NCI-H524 (cell line): ENCODE results near the gene ZNF439.
"Not testable (repeated sequence)": the region's sequence is repeated elsewhere in the genome, so short reads cannot be mapped to it uniquely, and the experiment has no call there.

ENCODE experiments used
- DNase-seq, 2 experiments: peaks; one replicate each; lab custom pipeline; 2025; lab: John Stamatoyannopoulos, UW

Gene ZNF439

DNA sequence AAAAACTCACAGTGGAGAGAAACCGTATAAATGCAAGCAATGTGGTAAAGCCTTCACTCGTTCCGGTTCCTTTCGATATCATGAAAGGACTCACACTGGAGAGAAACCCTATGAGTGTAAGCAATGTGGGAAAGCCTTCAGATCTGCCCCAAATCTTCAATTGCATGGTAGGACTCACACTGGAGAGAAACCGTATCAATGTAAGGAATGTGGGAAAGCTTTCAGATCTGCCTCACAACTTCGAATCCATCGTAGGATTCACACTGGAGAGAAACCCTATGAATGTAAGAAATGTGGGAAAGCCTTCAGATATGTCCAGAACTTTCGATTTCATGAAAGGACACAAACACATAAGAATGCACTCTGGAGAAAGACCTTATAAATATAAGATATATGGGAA, 19.7 kb downstream of the ZNF439 start:
- no peak for DNase-seq

DNA sequence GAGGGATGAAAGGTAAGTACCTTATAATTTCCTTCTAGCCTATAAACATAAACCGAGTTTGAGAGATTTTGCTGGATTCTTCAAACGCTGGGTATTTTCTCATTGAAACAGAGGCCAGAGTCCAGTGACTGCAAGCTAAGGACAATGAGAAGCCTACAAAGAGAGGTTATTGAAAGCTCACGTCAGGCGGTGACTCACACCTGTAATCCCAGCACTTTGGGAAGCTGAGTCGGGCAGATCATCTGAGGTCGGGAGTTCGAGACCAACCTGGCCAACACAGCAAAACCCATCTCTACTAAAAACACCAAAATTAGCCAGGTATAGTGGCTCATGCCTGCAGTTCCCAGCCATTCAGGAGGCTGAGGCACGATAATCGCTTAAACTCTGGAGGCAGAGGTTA, 24.1 kb downstream of the ZNF439 start:
- no peak for DNase-seq

DNA sequence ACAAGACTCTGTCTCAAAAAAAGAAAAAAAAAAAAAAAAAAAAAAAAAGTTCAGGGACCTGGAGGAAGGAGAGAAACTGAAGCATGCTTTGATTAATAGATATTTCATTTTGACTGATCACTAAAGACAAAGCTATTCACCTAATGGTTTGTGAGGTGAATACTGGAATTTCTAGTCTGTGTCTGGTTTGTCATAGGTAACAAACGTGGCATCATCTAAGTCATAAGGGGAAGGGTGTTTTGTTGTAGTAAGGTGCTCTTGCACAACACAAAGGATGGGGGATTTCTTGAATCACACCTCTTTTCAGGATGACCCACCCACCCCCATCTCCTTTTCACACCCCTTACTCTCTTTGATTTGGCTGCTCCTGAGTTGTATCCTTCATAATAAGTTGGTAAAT, 25.2 kb downstream of the ZNF439 start:
- DNase-seq: no peak

- DNase-seq: peak in 1 of 2 experiments; percentile 29
Measured at GRCh38 chr19:11879687-11880266, 31.3 kb downstream of the ZNF439 start.

DNA sequence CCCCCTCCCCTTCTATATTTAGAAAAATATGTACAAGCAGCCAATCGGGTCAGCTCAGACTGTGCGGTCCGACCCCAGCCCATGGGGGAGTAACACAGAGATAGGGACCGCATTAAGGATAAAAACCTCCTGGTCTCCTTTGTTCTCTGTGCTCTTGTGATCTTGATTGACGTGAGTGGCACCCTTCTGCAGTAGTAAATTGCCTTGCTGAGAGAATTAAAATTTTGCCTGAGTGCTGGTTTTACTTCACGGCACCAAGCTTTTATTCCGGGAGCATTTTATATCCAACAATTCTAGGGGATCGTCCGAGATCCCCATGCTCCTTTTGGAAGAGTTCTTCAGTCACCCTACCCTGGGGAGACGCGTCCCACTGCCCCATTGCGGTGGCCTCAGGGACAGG, 32.1 kb downstream of the ZNF439 start:
- no peak for DNase-seq

- DNase-seq: peak; percentile 64 to 77
Measured at GRCh38 chr19:11881151-11881800, 32.8 kb downstream of the ZNF439 start.

DNA sequence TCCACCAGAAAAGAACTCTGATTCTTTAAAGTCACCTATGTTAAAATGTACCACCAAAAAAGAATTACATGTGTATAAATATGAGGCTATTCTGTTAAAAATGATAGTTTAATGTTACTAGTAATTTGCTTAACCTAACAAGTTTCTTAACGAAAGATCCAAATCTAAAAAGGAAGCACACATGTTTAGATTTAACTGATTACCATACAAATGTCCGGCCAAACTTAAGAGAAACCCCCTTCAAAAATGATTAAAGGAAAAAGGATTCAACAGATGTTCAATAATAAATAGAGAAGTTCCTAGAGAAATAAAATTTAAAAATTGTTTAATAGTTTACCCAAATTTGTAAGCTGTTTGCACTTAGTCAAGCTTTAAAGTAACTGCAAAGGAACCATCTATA, 34.1 kb downstream of the ZNF439 start:
- no peak for DNase-seq

DNA sequence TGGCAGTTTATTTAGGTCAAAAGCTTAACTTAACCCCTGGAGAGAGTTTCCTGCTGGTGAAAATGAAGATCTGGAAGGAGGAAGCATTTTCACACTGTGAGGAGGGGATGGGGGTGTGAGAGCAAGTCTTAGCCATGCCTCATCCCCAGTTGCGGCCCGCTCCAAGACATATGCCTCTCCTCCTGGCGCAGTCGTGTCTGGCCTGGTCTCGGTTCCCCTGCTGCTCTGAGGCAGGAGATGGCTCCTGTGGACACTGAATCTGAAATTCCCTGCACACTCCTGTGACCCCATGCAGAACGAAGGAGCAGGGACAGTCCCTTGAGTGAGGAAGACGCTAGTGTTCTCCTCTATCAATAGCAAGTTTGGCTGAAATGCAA, 38.7 kb downstream of the ZNF439 start:
- DNase-seq: peak in 1 of 2 experiments; percentile 32

DNA sequence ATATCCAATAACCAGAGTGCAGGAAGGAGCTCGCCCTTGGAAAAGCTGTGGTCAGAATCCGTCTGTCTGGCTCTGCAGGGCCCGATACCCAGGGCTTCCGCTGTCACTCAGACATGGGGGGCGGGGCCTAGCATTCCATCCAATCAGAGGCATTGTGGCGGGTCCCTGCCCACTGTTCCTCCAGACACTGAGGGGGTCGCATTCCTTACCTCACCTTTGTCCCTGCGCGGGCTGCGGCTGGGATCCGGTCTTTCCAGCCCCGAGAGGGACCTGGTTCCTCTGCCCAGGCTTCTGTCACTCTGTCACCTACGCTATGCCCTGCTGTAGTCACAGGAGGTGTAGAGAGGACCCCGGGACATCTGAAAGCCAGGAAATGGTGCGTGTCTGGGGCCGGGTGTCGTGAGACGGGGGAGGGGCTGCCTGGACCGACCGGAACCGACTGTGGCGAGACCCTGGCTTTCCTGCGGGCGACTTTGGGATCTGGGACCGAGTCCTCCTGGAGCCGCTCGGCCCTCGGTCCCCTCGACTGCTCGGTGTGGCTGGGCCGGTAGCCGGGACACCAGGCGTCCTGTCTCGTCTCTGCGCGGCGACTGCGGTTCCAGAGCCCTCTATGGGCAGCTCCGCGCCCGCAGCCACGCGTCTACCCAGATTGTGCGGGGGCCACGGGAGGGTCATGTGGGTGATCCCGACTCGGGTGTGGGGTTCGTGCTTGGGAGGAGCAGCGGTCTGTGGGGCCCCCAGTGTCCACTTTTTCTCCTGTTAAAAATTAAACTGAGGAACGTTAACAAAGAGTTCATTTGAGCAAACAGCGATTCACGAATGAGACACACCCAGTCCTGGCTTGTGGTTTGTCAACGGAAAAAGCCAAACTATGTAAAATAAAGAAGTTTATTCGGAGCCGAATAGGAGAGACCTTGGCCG, 39.3 kb downstream of the ZNF439 start, which contains the start of gene ZNF69:
ZNF69 (plus strand) TSS at position 172 of the 921 bp plus-strand sequence; CDS start at position 314, 142 bp downstream.
- DNase-seq: peak; percentile 66 to 82

DNA sequence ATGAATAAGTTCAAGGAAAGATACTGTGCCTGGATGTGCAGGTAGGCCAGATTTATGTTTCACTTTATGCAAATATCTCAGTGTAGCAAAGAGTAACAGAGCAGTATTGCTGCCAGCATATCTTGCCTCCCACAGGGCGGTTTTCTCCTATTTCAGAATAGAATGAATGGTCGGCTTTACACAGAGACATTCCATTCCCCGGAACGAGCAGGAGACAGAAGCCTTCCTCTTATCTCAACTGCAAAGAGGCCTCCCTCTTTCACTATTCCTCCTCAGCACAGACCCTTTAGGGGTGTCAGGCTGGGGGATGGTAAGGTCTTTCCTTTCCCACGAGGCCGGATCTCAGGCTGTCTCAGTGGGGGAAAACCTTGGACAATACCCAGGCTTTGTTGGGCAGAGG, 41.4 kb downstream of the ZNF439 start:
- not testable (repeated sequence) for DNase-seq

GRCh38 chr19:11890634-11891033, 42.1 kb downstream of the ZNF439 start:
- no peak for DNase-seq

- no peak for DNase-seq
Measured at GRCh38 chr19:11894851-11895250, 46.3 kb downstream of the ZNF439 start.

DNA sequence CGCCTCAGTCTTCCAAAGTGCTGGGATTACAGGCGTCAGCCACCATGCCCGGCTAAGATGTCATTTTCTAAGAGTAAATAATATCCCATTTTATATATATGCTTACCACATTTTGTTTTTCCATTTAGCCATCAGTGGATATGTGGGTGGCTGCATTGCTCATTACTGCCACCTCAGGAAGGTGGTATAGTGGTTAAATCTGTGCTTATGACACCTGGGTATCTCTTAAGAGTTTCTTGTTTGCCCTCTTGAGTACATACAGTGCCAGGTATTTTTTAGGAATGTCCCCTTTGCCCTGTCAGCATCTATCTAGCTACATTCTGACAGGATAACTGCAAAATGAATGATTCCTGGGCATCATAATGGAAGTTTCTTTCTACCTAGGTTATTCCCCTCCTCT, 53.7 kb downstream of the ZNF439 start:
- DNase-seq: no peak

DNA sequence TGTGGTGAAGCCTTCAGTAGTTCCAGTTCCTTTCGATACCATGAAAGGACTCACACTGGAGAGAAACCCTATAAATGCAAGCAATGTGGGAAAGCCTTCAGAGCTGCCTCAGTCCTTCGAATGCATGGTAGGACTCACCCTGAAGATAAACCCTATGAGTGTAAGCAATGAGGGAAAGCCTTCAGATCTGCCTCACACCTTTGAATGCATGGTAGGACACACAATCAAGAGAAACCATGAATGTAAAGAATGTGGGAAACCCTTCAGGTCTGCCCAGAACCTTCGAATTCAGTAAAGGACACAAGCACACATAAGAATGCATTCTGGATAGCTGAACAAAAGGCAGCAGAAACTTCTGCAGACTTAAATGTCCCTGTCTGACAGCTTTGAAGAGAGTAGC, 57.4 kb downstream of the ZNF439 start:
- no peak for DNase-seq

GRCh38 chr19:11911937-11912336, 63.4 kb downstream of the ZNF439 start:
- DNase-seq: not testable (repeated sequence)

DNA sequence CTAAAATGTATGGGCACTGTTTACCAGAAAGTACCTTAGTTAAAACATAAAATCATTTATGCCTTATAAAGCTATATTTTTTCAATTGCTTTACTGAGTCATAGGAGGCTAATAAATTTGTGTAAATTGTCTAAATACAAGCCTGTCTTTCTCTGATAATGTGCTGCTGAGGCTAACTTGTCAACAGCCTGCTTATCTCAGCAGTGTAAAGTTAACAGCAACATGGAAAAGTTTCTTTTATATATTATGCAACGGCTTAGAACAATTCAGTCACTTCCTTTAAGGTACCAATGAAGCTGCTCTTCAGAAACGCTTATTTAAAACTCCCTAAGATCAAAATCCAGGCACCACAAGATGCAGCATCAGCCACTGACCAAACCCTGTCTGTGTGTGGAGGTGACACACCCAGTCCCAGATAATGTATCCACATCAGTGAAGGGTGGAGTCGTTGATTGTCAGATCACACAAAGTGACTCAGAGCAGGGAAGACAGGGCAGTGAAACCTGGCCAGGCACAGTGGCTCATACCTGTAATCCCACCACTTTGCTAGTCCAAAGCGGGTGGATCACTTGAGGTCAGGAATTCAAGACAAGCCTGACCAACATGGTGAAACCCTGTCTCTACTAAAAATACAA, 66.0 kb downstream of the ZNF439 start:
- DNase-seq: not testable (repeated sequence)
